OCI-LY3 (cell line): ENCODE results near the gene ARHGAP8.

Source experiments
- CTCF ChIP-seq: fragments of 200-600, 300-600 bp; sonication (generic); IDR thresholded peaks from 2 replicates; pipeline ENCODE4 v1.5.1; 2014; ENCODE audit warnings: antibody characterized with exemption, low read length, low read depth
- EZH2phosphoT487 ChIP-seq: fragments of 200-600 bp; shearing (Covaris generic); IDR thresholded peaks from 2 replicates; pipeline ENCODE4 v1.6.1; 2018; ENCODE audit warnings: antibody characterized with exemption, mixed run types, low read depth

GRCh38 chr22:44729391-44730021 lies 22.9 kb upstream of the ARHGAP8 start:
- no peak for TF ChIP-seq CTCF
- no peak for TF ChIP-seq EZH2phosphoT487
